K562 (cell line): Measurements from ENCODE around the gene CMBL. TPM values are rescaled to one million over a fixed set of nuclear protein-coding genes. Genes with fewer than 3 reads are reported as not detected.

ENCODE experiments used
- ATAC-seq: fragments of 200-7000 bp; cut with Tn5 transposase; 3 replicates; pipeline ENCODE4 v1.9.1; 2020; ENCODE audit warnings: moderate library complexity
- BruUV-seq: library from RNA; stranded (reverse); fragments of 400-500 nt; replicated peaks from 2 replicates; lab custom pipeline; 2021; lab: Mats Ljungman, UMichigan
- CTCF ChIA-PET: fragments of 300-600 bp; formaldehyde crosslinking; extraction: SDS; loops from one replicate; lab custom pipeline; 2021; ENCODE audit warnings: low intra/inter-chr PET ratio; lab: Yijun Ruan, JAX
- POLR2A ChIA-PET: fragments of 300-600, 350-650 bp; sonication (Branson Sonifier 250); formaldehyde crosslinking; extraction: SDS; loops from one replicate; lab custom pipeline; 2021; ENCODE audit warnings: antibody characterized with exemption, inconsistent platforms; lab: Yijun Ruan, JAX
- DNase-seq, 4 experiments: peaks; one replicate each; pipeline versions ENCODE4 v3.0.0 to v3.0.0-alpha.2; 2011 to 2018; ENCODE audit warnings: low spot score in 3 of 4, mixed read lengths in 3 of 4; ENCODE audit errors: extremely low read depth in 1 of 4
- FAIRE-seq: peaks from 2 replicates; lab custom pipeline; 2011; peaks lifted over from hg19 to GRCh38; lab: Jason Lieb, UNC
- H2AFZ ChIP-seq: 2 replicates; pipeline ENCODE4 v1.6.0; 2011; ENCODE audit warnings: low read depth, low read length, control low read depth, inconsistent platforms
- H3K27ac ChIP-seq: fragments of 200-600 bp; 3 replicates; pipeline ENCODE4 v1.8.0; 2011; ENCODE audit warnings: low read depth, mild to moderate bottlenecking, control low read depth, inconsistent platforms, low read length, moderate library complexity, mixed read lengths; ENCODE audit errors: extremely low read depth
- H3K27me3 ChIP-seq, 2 experiments: fragments of 300-600 bp in 1 of 2; 2 replicates in 1 of 2; 3 replicates in 1 of 2; pipeline versions ENCODE4 v1.6.0 to v1.8.0; 2011; ENCODE audit warnings: inconsistent platforms in 2 of 2, low read length in 2 of 2, mild to moderate bottlenecking in 1 of 2, mixed read lengths in 1 of 2, moderate library complexity in 1 of 2; ENCODE audit not compliant: control insufficient read depth in 2 of 2, insufficient read depth in 2 of 2
- H3K36me3 ChIP-seq: fragments of 300-600 bp; 3 replicates; pipeline ENCODE4 v1.8.0; 2011; ENCODE audit warnings: mild to moderate bottlenecking, low read length, inconsistent platforms; ENCODE audit not compliant: control insufficient read depth, insufficient read depth
- H3K4me1 ChIP-seq, 2 experiments: fragments of 200-600 bp in 1 of 2; replicated peaks in 1 of 2; 2 replicates in 1 of 2; 3 replicates in 1 of 2; pipeline versions ENCODE4 v1.5.1 to v1.8.0; 2011; ENCODE audit warnings: inconsistent platforms in 2 of 2, low read length in 2 of 2, mild to moderate bottlenecking in 1 of 2, mixed read lengths in 1 of 2, moderate library complexity in 1 of 2; ENCODE audit not compliant: control insufficient read depth in 2 of 2, insufficient read depth in 2 of 2
- H3K4me2 ChIP-seq: 2 replicates; pipeline ENCODE4 v1.6.1; 2011; ENCODE audit warnings: low read length, control low read depth, inconsistent platforms, mixed read lengths; ENCODE audit not compliant: insufficient read depth
- H3K4me3 ChIP-seq: fragments of 200-600 bp; sonication (generic), shearing (Covaris generic); 2 replicates; pipeline ENCODE4 v1.5.1; 2016; ENCODE audit warnings: control low read depth, inconsistent platforms
- H3K79me2 ChIP-seq: fragments of 200-600 bp; 3 replicates; pipeline ENCODE4 v1.8.0; 2011; ENCODE audit warnings: low read length, inconsistent platforms; ENCODE audit not compliant: control insufficient read depth, insufficient read depth
- H3K9ac ChIP-seq, 2 experiments: 2 replicates each; pipeline versions ENCODE4 v1.6.0 to v1.6.1; 2011; ENCODE audit warnings: low read depth in 2 of 2, low read length in 2 of 2, control low read depth in 1 of 2, inconsistent platforms in 1 of 2, mild to moderate bottlenecking in 1 of 2, mixed read lengths in 1 of 2; ENCODE audit not compliant: insufficient read depth in 1 of 2
- H3K9me1 ChIP-seq: one replicate; pipeline ENCODE4 v1.6.0; 2011; ENCODE audit warnings: inconsistent platforms, mild to moderate bottlenecking, low read length, moderate library complexity; ENCODE audit not compliant: control insufficient read depth, insufficient read depth
- H3K9me3 ChIP-seq: replicated peaks from 2 replicates; pipeline ENCODE4 v1.5.1; 2011; ENCODE audit warnings: low read depth, low read length, inconsistent platforms; ENCODE audit not compliant: control insufficient read depth, insufficient read depth
- H4K20me1 ChIP-seq: replicated peaks from 2 replicates; pipeline ENCODE4 v1.6.1; 2011; ENCODE audit warnings: low read length, inconsistent platforms, mixed read lengths; ENCODE audit not compliant: control insufficient read depth, insufficient read depth
- AFF4 ChIP-seq: sonication (generic); formaldehyde crosslinking; IDR thresholded peaks from 2 replicates; pipeline ENCODE4 v1.8.0; 2023; ENCODE audit warnings: mild to moderate bottlenecking, missing genetic modification reagents
- HDAC3 ChIP-seq: fragments of 450-650 bp; IDR thresholded peaks from 2 replicates; pipeline ENCODE4 v1.6.1; 2018; ENCODE audit warnings: borderline replicate concordance, mild to moderate bottlenecking, moderate library complexity; ENCODE audit not compliant: partially characterized antibody
- HNRNPK ChIP-seq: fragments of 200-400 bp; formaldehyde crosslinking; IDR thresholded peaks from one replicate; pipeline ENCODE4 v1.6.1; 2018; ENCODE audit warnings: mild to moderate bottlenecking, low read depth, low read length; ENCODE audit not compliant: poor library complexity, severe bottlenecking
- L3MBTL2 ChIP-seq: fragments of 450-650 bp; IDR thresholded peaks from 2 replicates; pipeline ENCODE4 v1.6.1; 2016; ENCODE audit warnings: mild to moderate bottlenecking, moderate library complexity
- NFIX ChIP-seq: fragments of 250-450 bp; sonication (Bioruptor Pico); IDR thresholded peaks from 2 replicates; pipeline ENCODE4 v1.4.0; 2020; ENCODE audit warnings: low read depth, mild to moderate bottlenecking, moderate library complexity
- NONO ChIP-seq, 2 experiments: fragments of 200-400 bp in 1 of 2; fragments of 450-650 bp in 1 of 2; formaldehyde crosslinking in 1 of 2; IDR thresholded peaks; 2 replicates each; pipeline ENCODE4 v1.6.1; 2017; ENCODE audit warnings: low read depth in 2 of 2, mild to moderate bottlenecking in 2 of 2, moderate library complexity in 2 of 2, low read length in 1 of 2
- PYGO2 ChIP-seq: fragments of 450-650 bp; IDR thresholded peaks from 2 replicates; pipeline ENCODE4 v1.6.1; 2016; ENCODE audit warnings: mild to moderate bottlenecking, missing genetic modification characterization, moderate library complexity, missing compliant biosample characterization
- ZNF175 ChIP-seq: fragments of 200-800 bp; sonication (Bioruptor generic); IDR thresholded peaks from 2 replicates; pipeline ENCODE4 v1.6.1; 2016; ENCODE audit warnings: low read depth, mild to moderate bottlenecking, missing genetic modification characterization, missing compliant biosample characterization
- ZNF699 ChIP-seq: fragments of 250-450 bp; sonication (Bioruptor Pico); IDR thresholded peaks from 2 replicates; pipeline ENCODE4 v1.8.0; 2021; ENCODE audit warnings: mild to moderate bottlenecking, moderate library complexity; ENCODE audit not compliant: insufficient replicate concordance
- WGBS: fragments of 100-300 bp; shearing (Covaris generic); methylation state at CpG from one replicate; pipeline ENCODE4 v1.1.6; 2016; ENCODE audit warnings: low coverage, mixed read lengths; ENCODE audit not compliant: insufficient coverage; ENCODE audit errors: missing lambda C conversion rate; 5-methylcytosine and 5-hydroxymethylcytosine counted together
- in situ Hi-C: fragments of 300-500 bp; cut with MboI; formaldehyde crosslinking; loops from 4 replicates; pipeline ENCODE4 v1.15.0; 2018; ENCODE audit warnings: inconsistent platforms, mixed read lengths
- intact Hi-C: fragments of 100-400 bp; cut with micrococcal nuclease; formaldehyde crosslinking; loops from 2 replicates; pipeline ENCODE4 v1.14.2; 2022
- polyA plus RNA-seq, 8 experiments: library from polyadenylated mRNA; depleted of rRNA in 4 of 8; stranded (reverse) in 5 of 8; unstranded in 3 of 8; fragments of >200 nt; fragmentation: Nextera tagmentation in 2 of 8; fragmentation: Illumina TruSeq in 1 of 8; extraction: Ambion mirVana in 2 of 8; extraction: Trizol in 1 of 8; gene quantifications; 2 replicates each; pipeline versions ENCODE4 v1.2.1 to v1.2.3, GENCODE V29; 2011 to 2014; ENCODE audit warnings: inconsistent platforms in 1 of 8, missing spikeins in 1 of 8
- total RNA-seq, 7 experiments: library from RNA; depleted of rRNA in 6 of 7; stranded (reverse); fragments of >200 nt in 6 of 7; fragmentation: Illumina TruSeq in 2 of 7; extraction: Trizol in 2 of 7; gene quantifications; 2 replicates each; pipeline versions ENCODE4 v1.2.1 to v1.2.3, GENCODE V29; 2011 to 2021; ENCODE audit warnings: low replicate concordance in 1 of 7
- TF ChIP-seq, protein P1 (sequence below): sonication (generic); formaldehyde crosslinking; IDR thresholded peaks from 2 replicates; pipeline ENCODE4 v1.8.1; 2023; ENCODE audit warnings: mild to moderate bottlenecking, missing genetic modification reagents
- TF ChIP-seq, protein P2 (sequence below): fragments of 250-450 bp; sonication (Bioruptor Pico); IDR thresholded peaks from 2 replicates; pipeline ENCODE4 v1.8.0; 2022; ENCODE audit warnings: inconsistent platforms, mild to moderate bottlenecking, moderate library complexity, borderline replicate concordance

CMBL gene
- total and polyA plus RNA-seq, 9 of the 15 experiments (the other 6 are each of a cell fraction or from before 2014, with no cell fraction given) = 22.6 to 192 (median 71.1) TPM

- TF ChIP-seq AFF4 (CRISPR knock-in tag) (no peak), NONO (IDR thresholded peaks at IDR 0.05; ENCODE audit: low read depth in 2 of 2, low read length in 1 of 2) (no peak)
Observed at GRCh38 chr5:10320793-10321192, 13.1 kb upstream of the CMBL start (continued).

DNA sequence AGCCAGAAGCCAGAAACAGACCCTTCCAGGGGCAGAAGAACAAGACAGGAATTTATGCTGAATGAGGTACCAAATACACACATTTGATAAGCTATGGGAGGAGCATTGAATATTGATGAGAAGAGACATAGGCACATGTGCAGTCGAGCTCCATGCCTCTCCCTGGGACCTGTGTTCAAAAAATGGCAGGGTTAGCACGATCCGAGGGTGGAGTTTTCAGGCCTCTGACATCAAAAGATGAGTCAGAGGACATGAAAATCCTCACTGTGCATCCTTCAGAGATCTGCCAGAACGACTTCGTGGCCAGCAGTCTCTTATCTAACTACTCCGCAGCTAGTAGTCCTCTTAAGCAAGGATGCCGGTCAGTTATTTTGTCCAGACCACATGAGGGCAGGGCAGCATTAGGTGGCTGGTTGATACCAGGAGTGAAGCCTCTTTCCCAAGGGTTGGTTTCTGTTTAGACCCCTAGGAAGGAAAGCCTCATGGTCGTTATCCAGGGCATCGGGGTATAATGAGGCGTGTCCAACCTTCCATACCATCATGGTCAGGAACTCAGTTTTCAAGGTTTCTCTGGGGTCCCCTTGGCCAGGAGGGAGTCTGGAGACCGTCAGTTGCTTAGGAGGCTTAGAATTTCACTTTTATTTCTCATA lies 11.6 kb upstream of the CMBL start:
- no peaks in the 10 kb centered on the region for H3K36me3 ChIP-seq
- peak overlapping the region; percentile 77 for H3K27ac ChIP-seq
- no peak overlapping the region for H3K4me3 ChIP-seq
- H3K4me2 ChIP-seq = peak overlapping the region; percentile 61
- no peaks in the 10 kb centered on the region for H3K9me1 ChIP-seq
- 8% methylated on average over 11 of the region's 11 CpGs for WGBS
- POLR2A ChIA-PET = interaction anchor here (0.6 to 4.4 kb wide), 6 partner anchors 10 to 38 kb away, joined by 3 to 31 read pairs (median 7); partner anchors contain the start of genes CMBL and MARCHF6
- peak; percentile 99 for FAIRE-seq
- ATAC-seq = peak; percentile 88
- H3K27me3 ChIP-seq = no peaks in the 10 kb centered on the region; a peak in 1 of 5 replicates
- no peaks in the 10 kb centered on the region for H4K20me1 ChIP-seq
- peak overlapping the region; percentile 10 to 37; a peak in 3 of 4 replicates for H3K9ac ChIP-seq
- H3K79me2 ChIP-seq = no peaks in the 10 kb centered on the region
- peaks cover 40 to 45% of the 10 kb centered on the region in 2 experiments for H3K4me1 ChIP-seq
- H2AFZ ChIP-seq = peak overlapping the region; percentile 89
- intact Hi-C loops (loop anchor here (1.0 to 5.0 kb wide), 5 partner anchors 34 to 308 kb away; partner anchors contain the start of gene MARCHF6), in situ Hi-C loops (no loop called here)
- CTCF ChIA-PET = interaction anchor here (0.6 kb wide), 1 partner anchor 37 kb away, joined by 3 read pairs; no protein-coding TSS in a partner anchor
- H3K9me3 ChIP-seq = no peaks in the 10 kb centered on the region
- no TSS peak for BruUV-seq
- DNase-seq = peak; percentile 83 to 96 (median 88)
- TF ChIP-seq NFIX (CRISPR knock-in tag) = no peak
- no peak for TF ChIP-seq PYGO2 (tag)
- TF ChIP-seq, protein P1, sequence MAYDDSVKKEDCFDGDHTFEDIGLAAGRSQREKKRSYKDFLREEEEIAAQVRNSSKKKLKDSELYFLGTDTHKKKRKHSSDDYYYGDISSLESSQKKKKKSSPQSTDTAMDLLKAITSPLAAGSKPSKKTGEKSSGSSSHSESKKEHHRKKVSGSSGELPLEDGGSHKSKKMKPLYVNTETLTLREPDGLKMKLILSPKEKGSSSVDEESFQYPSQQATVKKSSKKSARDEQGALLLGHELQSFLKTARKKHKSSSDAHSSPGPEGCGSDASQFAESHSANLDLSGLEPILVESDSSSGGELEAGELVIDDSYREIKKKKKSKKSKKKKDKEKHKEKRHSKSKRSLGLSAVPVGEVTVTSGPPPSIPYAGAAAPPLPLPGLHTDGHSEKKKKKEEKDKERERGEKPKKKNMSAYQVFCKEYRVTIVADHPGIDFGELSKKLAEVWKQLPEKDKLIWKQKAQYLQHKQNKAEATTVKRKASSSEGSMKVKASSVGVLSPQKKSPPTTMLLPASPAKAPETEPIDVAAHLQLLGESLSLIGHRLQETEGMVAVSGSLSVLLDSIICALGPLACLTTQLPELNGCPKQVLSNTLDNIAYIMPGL (CRISPR knock-in tag) = no peak
- peak; percentile 83 for TF ChIP-seq L3MBTL2
- no peak for TF ChIP-seq ZNF699 (CRISPR knock-in tag)
- no peak for TF ChIP-seq HNRNPK
- no peak for TF ChIP-seq ZNF175 (CRISPR knock-in tag)
- TF ChIP-seq, protein P2, sequence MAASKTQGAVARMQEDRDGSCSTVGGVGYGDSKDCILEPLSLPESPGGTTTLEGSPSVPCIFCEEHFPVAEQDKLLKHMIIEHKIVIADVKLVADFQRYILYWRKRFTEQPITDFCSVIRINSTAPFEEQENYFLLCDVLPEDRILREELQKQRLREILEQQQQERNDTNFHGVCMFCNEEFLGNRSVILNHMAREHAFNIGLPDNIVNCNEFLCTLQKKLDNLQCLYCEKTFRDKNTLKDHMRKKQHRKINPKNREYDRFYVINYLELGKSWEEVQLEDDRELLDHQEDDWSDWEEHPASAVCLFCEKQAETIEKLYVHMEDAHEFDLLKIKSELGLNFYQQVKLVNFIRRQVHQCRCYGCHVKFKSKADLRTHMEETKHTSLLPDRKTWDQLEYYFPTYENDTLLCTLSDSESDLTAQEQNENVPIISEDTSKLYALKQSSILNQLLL (CRISPR knock-in tag) = no peak
- TF ChIP-seq HDAC3 = no peak
